IMR-90 (cell line): ENCODE data around the gene NCK1. TPM values are rescaled to one million over a fixed set of nuclear protein-coding genes. Genes with fewer than 3 reads are reported as not detected.
A peak's percentile ranks its signal among the peaks of the same experiment; 100 is the strongest.

ENCODE experiments used
- ATAC-seq: fragments of 200-7000 bp; cut with Tn5 transposase; 2 replicates; pipeline ENCODE4 v1.9.1; 2020; ENCODE audit warnings: low read depth, mild to moderate bottlenecking, moderate library complexity
- BruUV-seq: library from RNA; stranded (reverse); fragments of 400-500 nt; replicated peaks from 2 replicates; lab custom pipeline; 2021; lab: Mats Ljungman, UMichigan
- CTCF ChIA-PET: fragments of 300-600 bp; formaldehyde crosslinking; extraction: SDS; loops from one replicate; lab custom pipeline; 2021; ENCODE audit warnings: antibody characterized with exemption; lab: Yijun Ruan, JAX
- POLR2A ChIA-PET: fragments of 300-600 bp; sonication (Branson Sonifier 250); formaldehyde crosslinking; loops from one replicate; lab custom pipeline; 2022; ENCODE audit warnings: antibody characterized with exemption; ENCODE audit not compliant: unreplicated experiment; lab: Charles Lee
- DNase-seq: peaks from one replicate; pipeline ENCODE4 v3.0.0; 2013
- H2AFZ ChIP-seq: replicated peaks from 2 replicates; pipeline ENCODE3; 2013; ENCODE audit warnings: low read length, mild to moderate bottlenecking; ENCODE audit not compliant: poor library complexity
- H2AK5ac ChIP-seq: 2 replicates; pipeline ENCODE4 v1.6.1; 2013; ENCODE audit warnings: low read depth, low read length, inconsistent platforms
- H2AK9ac ChIP-seq: replicated peaks from 2 replicates; pipeline ENCODE3; 2013; ENCODE audit warnings: mild to moderate bottlenecking, low read depth, low read length, moderate library complexity; ENCODE audit not compliant: poor library complexity
- H2BK120ac ChIP-seq: 2 replicates; pipeline ENCODE4 v1.6.1; 2013; ENCODE audit warnings: low read depth, low read length, inconsistent platforms
- H2BK15ac ChIP-seq: 3 replicates; pipeline ENCODE4 v1.6.1; 2013; ENCODE audit warnings: low read depth, low read length, inconsistent platforms
- H2BK20ac ChIP-seq: 2 replicates; pipeline ENCODE4 v1.6.1; 2013; ENCODE audit warnings: low read depth, mild to moderate bottlenecking, inconsistent platforms, low read length, moderate library complexity
- H2BK5ac ChIP-seq: 2 replicates; pipeline ENCODE4 v1.6.1; 2013; ENCODE audit warnings: mild to moderate bottlenecking, low read depth, low read length, inconsistent platforms; ENCODE audit not compliant: poor library complexity, severe bottlenecking
- H3K14ac ChIP-seq: replicated peaks from 2 replicates; pipeline ENCODE4 v1.6.1; 2013; ENCODE audit warnings: low read depth, low read length, inconsistent platforms
- H3K18ac ChIP-seq: 2 replicates; pipeline ENCODE4 v1.6.1; 2013; ENCODE audit warnings: low read depth, low read length, control low read depth
- H3K23ac ChIP-seq: 2 replicates; pipeline ENCODE4 v1.6.1; 2013; ENCODE audit warnings: low read depth, low read length, inconsistent platforms
- H3K27ac ChIP-seq: 2 replicates; pipeline ENCODE4 v1.5.1; 2013; ENCODE audit warnings: mild to moderate bottlenecking, control low read depth, low read length; ENCODE audit not compliant: insufficient read depth
- H3K27me3 ChIP-seq: 2 replicates; pipeline ENCODE4 v1.6.1; 2013; ENCODE audit warnings: low read length; ENCODE audit not compliant: control insufficient read depth, insufficient read depth
- H3K36me3 ChIP-seq: 2 replicates; pipeline ENCODE4 v1.6.1; 2013; ENCODE audit warnings: low read length, mixed read lengths; ENCODE audit not compliant: control insufficient read depth, insufficient read depth
- H3K4ac ChIP-seq: 2 replicates; pipeline ENCODE4 v1.6.1; 2013; ENCODE audit warnings: low read depth, low read length, inconsistent platforms
- H3K4me1 ChIP-seq: 2 replicates; pipeline ENCODE4 v1.6.1; 2013; ENCODE audit warnings: low read length, mixed read lengths; ENCODE audit not compliant: control insufficient read depth, insufficient read depth
- H3K4me2 ChIP-seq: 2 replicates; pipeline ENCODE4 v1.6.1; 2013; ENCODE audit warnings: low read depth, mild to moderate bottlenecking, control low read depth, low read length, moderate library complexity
- H3K4me3 ChIP-seq: 2 replicates; pipeline ENCODE4 v1.5.1; 2013; ENCODE audit warnings: low read depth, mild to moderate bottlenecking, control low read depth, low read length, moderate library complexity; ENCODE audit not compliant: insufficient read depth
- H3K56ac ChIP-seq: 2 replicates; pipeline ENCODE4 v1.6.1; 2013; ENCODE audit warnings: low read length, inconsistent platforms; ENCODE audit not compliant: insufficient read depth; ENCODE audit errors: extremely low read depth
- H3K79me1 ChIP-seq, 2 experiments: 2 replicates each; pipeline ENCODE4 v1.6.1; 2013; ENCODE audit warnings: low read length in 2 of 2, inconsistent platforms in 1 of 2, low read depth in 1 of 2
- H3K9ac ChIP-seq: 2 replicates; pipeline ENCODE4 v1.6.1; 2013; ENCODE audit warnings: low read depth, low read length, control low read depth
- H3K9me1 ChIP-seq: 2 replicates; pipeline ENCODE4 v1.6.1; 2013; ENCODE audit warnings: low read length, inconsistent platforms; ENCODE audit not compliant: insufficient read depth
- H3K9me3 ChIP-seq: 2 replicates; pipeline ENCODE4 v1.6.1; 2013; ENCODE audit warnings: low read length; ENCODE audit not compliant: control insufficient read depth, insufficient read depth
- H4K20me1 ChIP-seq: 2 replicates; pipeline ENCODE4 v1.6.1; 2013; ENCODE audit warnings: low read length, inconsistent platforms; ENCODE audit not compliant: insufficient read depth
- H4K5ac ChIP-seq: 2 replicates; pipeline ENCODE4 v1.6.1; 2013; ENCODE audit warnings: mild to moderate bottlenecking, low read depth, low read length, control low read depth
- H4K8ac ChIP-seq, 2 experiments: 2 replicates each; pipeline ENCODE4 v1.6.1; 2013; ENCODE audit warnings: low read depth in 2 of 2, low read length in 2 of 2, control low read depth in 1 of 2, inconsistent platforms in 1 of 2
- H4K91ac ChIP-seq: 2 replicates; pipeline ENCODE4 v1.6.1; 2013; ENCODE audit warnings: low read depth, low read length, inconsistent platforms; ENCODE audit not compliant: insufficient read depth
- BHLHE40 ChIP-seq: fragments of 150-350 bp; IDR thresholded peaks from 2 replicates; pipeline ENCODE4 v1.6.1; 2016; ENCODE audit warnings: mild to moderate bottlenecking, low read depth, low read length
- CEBPB ChIP-seq: IDR thresholded peaks from 2 replicates; pipeline ENCODE4 v1.6.1; 2012; ENCODE audit warnings: low read depth, low read length, improper control_type of control experiment
- WGBS, 2 experiments: methylation state at CpG; one replicate each; pipeline versions ENCODE4 v1.1.5 to v1.1.7; 2013; ENCODE audit warnings: missing lambda C conversion rate in 2 of 2; ENCODE audit not compliant: insufficient read length in 1 of 2; ENCODE audit errors: extremely low coverage in 2 of 2; 5-methylcytosine and 5-hydroxymethylcytosine counted together
- dilution Hi-C: fragments of 300-500 bp; cut with HindIII; formaldehyde crosslinking; loops from one replicate; pipeline ENCODE4 v1.14.3; 2018; ENCODE audit warnings: low sequenced_read_pairs; ENCODE audit not compliant: unreplicated experiment
- in situ Hi-C: fragments of 300-500 bp; cut with MboI; formaldehyde crosslinking; loops from 3 replicates; pipeline ENCODE4 v1.14.3; 2019; ENCODE audit warnings: low sequenced_read_pairs, inconsistent platforms, mixed read lengths
- intact Hi-C: fragments of 100-400 bp; cut with micrococcal nuclease; formaldehyde crosslinking; loops from 2 replicates; pipeline ENCODE4 v1.10.0; 2022
- polyA plus RNA-seq, 3 experiments: library from polyadenylated mRNA; depleted of rRNA; stranded (reverse); fragments of >200 nt; gene quantifications; 2 replicates each; pipeline ENCODE4 v1.2.3, GENCODE V29; 2012; ENCODE audit warnings: low replicate concordance in 1 of 3
- total RNA-seq: library from RNA; depleted of rRNA; stranded (reverse); fragments of >200 nt; gene quantifications from 2 replicates; pipeline ENCODE4 v1.2.3, GENCODE V29; 2012

NCK1 gene
- total and polyA plus RNA-seq, 2 of the 4 experiments (the other 2 are of a cell fraction) = 23.7 to 24.3 TPM

DNA sequence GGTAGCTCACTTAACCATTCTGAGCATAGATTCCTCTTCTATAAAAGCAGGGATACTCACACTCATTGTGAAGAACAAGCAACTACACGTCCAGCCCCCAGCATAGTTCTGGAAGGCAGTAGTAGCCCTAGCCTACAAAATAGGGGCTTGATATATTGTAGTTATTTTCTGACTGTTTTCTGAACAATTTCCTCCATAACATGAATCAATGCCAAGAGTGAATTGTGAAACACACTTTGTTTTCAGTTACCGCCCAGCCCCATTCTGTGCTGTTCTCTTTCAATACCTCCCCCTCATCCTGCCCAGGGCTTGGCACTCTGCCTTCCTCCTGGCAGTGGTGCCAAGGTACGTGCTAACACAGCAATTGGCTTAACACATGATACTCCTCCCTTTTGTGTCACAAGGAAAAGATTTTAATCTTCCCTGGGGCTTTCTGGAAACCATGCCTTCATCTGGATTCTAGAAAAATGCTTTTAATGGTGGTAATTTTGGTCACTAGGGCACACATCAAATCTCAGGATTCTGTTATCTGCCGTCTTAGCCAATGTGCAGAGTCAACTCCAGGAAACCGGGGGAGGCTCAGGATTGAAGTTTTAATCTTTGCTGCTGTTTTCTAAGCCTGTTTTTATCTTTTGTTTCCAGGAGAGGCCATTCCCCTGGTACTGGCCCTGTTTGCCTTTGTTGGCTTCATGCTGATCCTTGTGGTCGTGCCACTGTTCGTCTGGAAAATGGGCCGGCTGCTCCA lies 132.9 kb downstream of the NCK1 start:
- no peak overlapping the region for H3K56ac ChIP-seq
- H2BK15ac ChIP-seq = no peak overlapping the region
- 0 out of 2 replicates have a peak overlapping the region, but pooled peaks have one; percentile 8 for H3K4ac ChIP-seq
- H4K5ac ChIP-seq = peak overlapping the region; percentile 31; the same call in 1 of the 2 replicates
- H2AK9ac ChIP-seq = no peak overlapping the region
- peaks cover 3% of the 10 kb centered on the region; the same call in 1 of the 2 replicates for H3K9me1 ChIP-seq
- no peak overlapping the region for H2BK5ac ChIP-seq
- ATAC-seq (peak; percentile 67), DNase-seq (peak; percentile 51)
- no peak overlapping the region for H3K4me3 ChIP-seq
- no peaks in the 10 kb centered on the region for H4K20me1 ChIP-seq
- H4K8ac ChIP-seq = peak overlapping the region in 1 of 2 experiments; percentile 53; a peak in 1 of 4 replicates
- 0 out of 2 replicates have a peak overlapping the region, but pooled peaks have one; percentile 37 for H2AK5ac ChIP-seq
- H3K4me1 ChIP-seq = peaks cover 6% of the 10 kb centered on the region; the same call in 1 of the 2 replicates
- POLR2A ChIA-PET = no interaction called here
- dilution Hi-C loops (no loop called here), in situ Hi-C loops (no loop called here), intact Hi-C loops (no loop called here)
- no peaks in the 10 kb centered on the region for H3K27me3 ChIP-seq
- H3K79me1 ChIP-seq = no peaks in the 10 kb centered on the region
- H3K4me2 ChIP-seq = no peak overlapping the region
- H3K9me3 ChIP-seq = no peaks in the 10 kb centered on the region
- H3K27ac ChIP-seq = peak overlapping the region; percentile 13; the same call in 1 of the 2 replicates
- TF ChIP-seq CEBPB = peak; percentile 71
- TF ChIP-seq BHLHE40 = no peak
- H4K91ac ChIP-seq = no peak overlapping the region; the same call in 1 of the 2 replicates
- H3K18ac ChIP-seq = peak overlapping the region; percentile 13; the same call in 1 of the 2 replicates
- CTCF ChIA-PET = no interaction called here
- H3K14ac ChIP-seq = 0 out of 2 replicates have a peak overlapping the region, but pooled peaks have one; percentile 15
- no peak overlapping the region for H2BK120ac ChIP-seq
- BruUV-seq = no TSS peak
- WGBS, 2 experiments = 86% methylated on average over 1 of the region's 8 CpGs; no CpG with 5 or more reads in 1 of the 2 experiments
- no peak overlapping the region for H3K9ac ChIP-seq
- no peak overlapping the region for H3K23ac ChIP-seq
- H2BK20ac ChIP-seq = no peak overlapping the region
- H3K36me3 ChIP-seq = no peaks in the 10 kb centered on the region
- peak overlapping the region; percentile 69 for H2AFZ ChIP-seq
